Right kidney (tissue), 9 donors: Measurements from ENCODE around the gene ATOX1.
A peak's percentile ranks its signal among the peaks of the same experiment; 100 is the strongest.
"Not testable (repeated sequence)": the region's sequence is repeated elsewhere in the genome, so short reads cannot be mapped to it uniquely, and the experiment has no call there.

Experiments
- DNase-seq: peaks from one replicate; pipeline ENCODE4 v3.0.0-alpha.2; 2016
- long read RNA-seq, 8 donors: transcript quantifications; one replicate each; lab custom pipeline, GENCODE V29; 2026

Gene ATOX1, protein sequence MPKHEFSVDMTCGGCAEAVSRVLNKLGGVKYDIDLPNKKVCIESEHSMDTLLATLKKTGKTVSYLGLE
- long read RNA-seq, donor 1, transcript ATOX1-205 (3 exons, 724 nt), result minor isoform, 13 of 147 reads
- long read RNA-seq, donor 1, transcript ATOX1-204 (2 exons, 423 nt), result minor isoform, 8 of 147 reads
- long read RNA-seq, donor 1, transcript ATOX1-201 (4 exons, 488 nt), result major isoform, 116 of 147 reads
- long read RNA-seq, donor 1, partial matches to known transcripts, result 0 of 147 reads
- long read RNA-seq, donor 1, other reads (novel, unspliced or antisense), result 6 of 147 reads
- long read RNA-seq, donor 2, transcript ATOX1-201 (4 exons, 488 nt), result major isoform, 74 of 90 reads
- long read RNA-seq, donor 2, partial matches to known transcripts, result 9 of 90 reads
- long read RNA-seq, donor 2, other reads (novel, unspliced or antisense), result 0 of 90 reads
- long read RNA-seq, donor 3, transcript ATOX1-204 (2 exons, 423 nt), result minor isoform, 5 of 54 reads
- long read RNA-seq, donor 3, transcript ATOX1-205 (3 exons, 724 nt), result minor isoform, 7 of 54 reads
- long read RNA-seq, donor 3, transcript ATOX1-201 (4 exons, 488 nt), result major isoform, 39 of 54 reads
- long read RNA-seq, donor 3, partial matches to known transcripts, result 0 of 54 reads
- long read RNA-seq, donor 3, other reads (novel, unspliced or antisense), result 0 of 54 reads
- long read RNA-seq, donor 4, transcript ATOX1-201 (4 exons, 488 nt), result major isoform, 89 of 127 reads
- long read RNA-seq, donor 4, transcript ATOX1-205 (3 exons, 724 nt), result minor isoform, 14 of 127 reads
- long read RNA-seq, donor 4, transcript ATOX1-204 (2 exons, 423 nt), result minor isoform, 7 of 127 reads
- long read RNA-seq, donor 4, partial matches to known transcripts, result 8 of 127 reads
- long read RNA-seq, donor 4, other reads (novel, unspliced or antisense), result 7 of 127 reads
- long read RNA-seq, donor 5, transcript ATOX1-205 (3 exons, 724 nt), result minor isoform, 9 of 130 reads
- long read RNA-seq, donor 5, transcript ATOX1-204 (2 exons, 423 nt), result minor isoform, 7 of 130 reads
- long read RNA-seq, donor 5, transcript ATOX1-201 (4 exons, 488 nt), result major isoform, 107 of 130 reads
- long read RNA-seq, donor 5, partial matches to known transcripts, result 5 of 130 reads
- long read RNA-seq, donor 5, other reads (novel, unspliced or antisense), result 0 of 130 reads
- long read RNA-seq, donor 6, transcript ATOX1-204 (2 exons, 423 nt), result minor isoform, 11 of 122 reads
- long read RNA-seq, donor 6, transcript ATOX1-201 (4 exons, 488 nt), result major isoform, 85 of 122 reads
- long read RNA-seq, donor 6, transcript ATOX1-205 (3 exons, 724 nt), result minor isoform, 10 of 122 reads
- long read RNA-seq, donor 6, partial matches to known transcripts, result 15 of 122 reads
- long read RNA-seq, donor 6, other reads (novel, unspliced or antisense), result 0 of 122 reads
- long read RNA-seq, donor 7, transcript ATOX1-201 (4 exons, 488 nt), result major isoform, 106 of 584 reads
- long read RNA-seq, donor 7, transcript ATOX1-206 (3 exons, 591 nt), result minor isoform, 7 of 584 reads
- long read RNA-seq, donor 7, transcript ATOX1-205 (3 exons, 724 nt), result minor isoform, 10 of 584 reads
- long read RNA-seq, donor 7, transcript ATOX1-204 (2 exons, 423 nt), result minor isoform, 14 of 584 reads
- long read RNA-seq, donor 7, partial matches to known transcripts, result 416 of 584 reads
- long read RNA-seq, donor 7, other reads (novel, unspliced or antisense), result 31 of 584 reads
- long read RNA-seq, donor 8, transcript ATOX1-204 (2 exons, 423 nt), result minor isoform, 6 of 159 reads
- long read RNA-seq, donor 8, transcript ATOX1-201 (4 exons, 488 nt), result major isoform, 92 of 159 reads
- long read RNA-seq, donor 8, partial matches to known transcripts, result 16 of 159 reads
- long read RNA-seq, donor 8, other reads (novel, unspliced or antisense), result 38 of 159 reads

DNA sequence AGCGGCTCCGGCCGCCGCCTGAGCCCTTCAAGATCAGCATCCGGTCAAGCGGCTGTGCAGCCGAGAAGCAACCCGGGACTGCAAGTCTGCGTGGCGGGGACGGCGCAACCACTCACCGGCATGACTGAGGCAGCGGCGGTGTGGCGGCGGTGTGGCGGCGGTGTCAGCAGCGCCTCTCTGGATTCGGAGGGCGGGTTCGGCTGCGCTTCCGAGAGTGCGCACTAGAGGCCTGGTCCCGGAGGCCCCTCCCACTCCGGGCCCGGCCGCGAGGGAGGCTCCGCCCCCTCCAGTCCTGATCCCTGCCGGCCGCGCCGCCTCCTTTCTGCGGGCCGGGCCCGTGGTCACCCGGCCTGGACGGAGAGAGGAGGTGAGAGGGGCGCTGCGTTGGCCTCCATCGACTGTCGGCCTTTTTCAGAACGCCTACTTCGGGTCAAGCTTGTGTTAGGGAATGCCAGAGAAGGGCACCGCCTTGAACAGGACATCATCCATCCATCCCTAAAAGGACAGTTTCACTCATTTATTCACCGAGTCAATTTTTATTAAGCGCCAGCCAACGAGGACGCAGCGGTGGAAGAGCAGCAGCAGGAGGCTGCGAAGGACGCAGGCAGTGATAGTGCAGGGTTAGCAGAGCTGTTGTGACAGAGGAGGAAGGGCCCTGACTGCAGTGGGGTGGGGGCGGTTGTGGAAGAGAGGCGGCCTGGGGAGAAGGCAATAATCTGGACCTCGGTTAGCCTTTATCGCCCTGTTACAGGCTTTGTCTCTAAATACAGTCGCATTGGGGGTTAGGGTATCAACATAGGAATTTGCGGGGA, at the start of gene ATOX1:
Gene ATOX1 (minus strand): TSS at position 202 of the 812 bp plus-strand sequence. CDS start 80 bp downstream, at position 122.
- peak; percentile 92 for DNase-seq

DNA sequence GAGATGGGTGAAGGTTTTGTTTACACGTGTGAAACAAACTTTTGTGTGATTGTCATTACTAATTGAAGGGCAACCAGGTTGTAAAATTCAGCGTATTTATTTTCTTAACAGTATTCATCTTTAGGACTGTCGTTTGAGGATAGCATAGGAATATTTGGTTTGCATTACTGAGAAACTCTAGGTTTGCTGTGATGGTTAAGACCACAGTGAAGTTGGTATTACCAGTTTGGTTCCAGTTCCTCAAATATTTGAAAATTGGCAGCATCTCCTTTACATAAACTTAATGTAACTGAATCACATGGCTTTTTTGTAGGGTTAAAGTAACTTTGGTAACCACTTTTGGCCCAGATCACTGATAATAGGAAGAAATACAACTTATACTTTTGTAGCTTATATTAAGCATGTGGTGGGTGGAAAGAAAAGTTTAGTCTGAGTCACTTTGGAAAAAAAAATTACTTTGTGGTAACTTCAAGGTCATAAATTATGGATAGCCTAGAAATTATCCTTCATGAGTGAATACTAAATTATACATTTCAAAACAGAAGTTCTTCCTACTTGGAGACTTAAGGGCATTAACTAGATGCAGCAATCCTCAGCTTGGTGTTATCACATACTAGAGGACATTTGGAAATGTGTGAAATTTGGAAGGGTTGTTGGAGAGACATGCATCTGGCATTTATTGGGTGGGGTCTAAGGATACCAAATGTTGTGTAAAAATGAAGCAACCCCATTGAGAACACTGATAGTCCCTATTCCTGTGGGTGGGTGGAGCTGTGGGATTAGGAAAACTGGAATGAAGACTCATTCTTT, 47.2 kb upstream of the ATOX1 start:
- DNase-seq, result no peak

DNA sequence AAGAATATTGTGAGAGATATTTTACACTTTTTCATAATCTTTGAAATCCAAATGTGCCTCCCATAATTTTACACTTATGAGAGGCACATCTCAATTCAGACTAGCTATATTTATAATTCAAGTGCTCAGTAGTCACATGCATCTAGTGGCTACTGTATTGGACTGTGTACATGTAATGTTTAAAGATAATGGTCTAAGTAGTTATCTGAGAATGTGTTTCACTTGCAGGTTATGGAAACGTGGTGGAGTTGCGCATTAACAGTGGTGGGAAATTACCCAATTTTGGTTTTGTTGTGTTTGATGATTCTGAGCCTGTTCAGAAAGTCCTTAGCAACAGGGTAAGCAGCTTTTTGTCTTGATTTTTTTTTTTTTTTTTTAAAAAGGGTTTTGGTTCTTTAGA, 42.1 kb upstream of the ATOX1 start:
- DNase-seq, result no peak

DNA sequence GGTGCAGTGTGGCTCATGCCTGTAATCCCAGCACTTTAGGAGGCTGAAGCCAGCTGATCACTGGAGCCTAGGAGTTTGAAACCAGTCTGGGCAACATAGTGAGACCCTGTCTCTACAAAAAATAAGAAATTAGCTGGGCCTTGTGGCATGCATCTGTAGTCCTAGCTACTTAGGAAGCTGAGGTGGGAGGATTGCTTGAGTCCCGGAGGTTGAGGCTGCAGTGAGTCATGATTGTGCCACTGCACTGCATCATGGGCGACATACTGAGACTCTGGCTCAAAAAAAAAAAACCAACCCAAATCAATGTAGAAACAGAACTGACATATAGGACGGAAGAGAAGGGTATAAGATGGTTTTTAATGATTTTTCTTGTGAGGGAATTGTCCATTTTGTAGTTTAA, 41.0 kb upstream of the ATOX1 start:
- no peak for DNase-seq

DNA sequence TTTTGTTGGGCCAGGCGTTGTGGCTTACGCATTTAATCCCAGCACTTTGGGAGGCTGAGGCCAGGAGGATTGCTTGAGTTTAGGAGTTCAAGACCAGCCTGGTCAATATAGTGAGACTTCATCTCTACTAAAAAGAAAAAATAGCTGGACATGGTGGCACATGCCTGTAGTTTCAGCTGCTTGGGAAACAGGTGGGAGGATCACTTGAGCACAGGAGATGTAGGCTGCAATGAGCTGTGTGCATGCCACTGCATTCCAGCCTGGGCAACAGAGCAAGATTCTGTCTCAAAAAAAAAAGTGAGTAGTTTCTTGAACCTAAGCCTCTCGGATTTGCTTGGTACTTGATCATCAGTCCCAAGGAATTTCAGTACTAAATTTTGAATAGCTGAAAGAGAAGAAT, 40.2 kb upstream of the ATOX1 start:
- DNase-seq, result no peak

DNA sequence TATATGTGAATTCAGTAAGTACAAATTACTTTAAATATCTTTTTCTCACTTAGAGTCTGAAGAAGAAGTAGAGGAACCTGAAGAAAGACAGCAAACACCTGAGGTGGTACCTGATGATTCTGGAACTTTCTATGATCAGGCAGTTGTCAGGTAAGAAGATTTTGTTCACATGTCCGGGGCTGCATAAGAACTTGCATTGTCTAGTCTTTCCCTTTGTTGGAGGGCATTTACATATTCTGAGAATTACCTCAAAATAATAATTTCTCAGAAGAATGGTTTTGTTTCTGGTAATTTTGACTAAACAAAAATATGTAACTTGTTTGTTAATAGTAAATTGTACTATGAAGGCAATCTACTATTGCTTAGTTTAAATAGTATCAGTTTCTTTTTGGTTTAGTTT, 37.0 kb upstream of the ATOX1 start:
- DNase-seq, result no peak

DNA sequence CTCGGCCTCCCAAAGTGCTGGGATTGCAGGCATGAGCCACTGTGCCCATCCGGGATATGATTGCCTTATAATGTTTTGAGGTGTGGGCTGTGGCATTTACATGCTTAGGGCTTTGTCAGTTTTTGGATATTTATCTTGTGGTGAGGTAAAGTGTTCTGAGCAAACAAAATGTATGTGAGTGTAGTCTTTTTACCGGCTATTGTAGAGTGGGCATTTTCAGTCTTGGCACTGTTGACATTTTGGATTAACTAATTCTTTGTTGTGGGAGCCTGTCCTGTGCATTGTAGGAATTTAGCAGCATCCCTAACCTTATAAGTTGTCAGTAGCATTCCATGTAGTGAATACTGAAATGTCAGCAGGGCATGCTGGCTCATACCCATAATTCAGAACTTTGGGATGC, 34.9 kb upstream of the ATOX1 start:
- DNase-seq, result no peak

DNA sequence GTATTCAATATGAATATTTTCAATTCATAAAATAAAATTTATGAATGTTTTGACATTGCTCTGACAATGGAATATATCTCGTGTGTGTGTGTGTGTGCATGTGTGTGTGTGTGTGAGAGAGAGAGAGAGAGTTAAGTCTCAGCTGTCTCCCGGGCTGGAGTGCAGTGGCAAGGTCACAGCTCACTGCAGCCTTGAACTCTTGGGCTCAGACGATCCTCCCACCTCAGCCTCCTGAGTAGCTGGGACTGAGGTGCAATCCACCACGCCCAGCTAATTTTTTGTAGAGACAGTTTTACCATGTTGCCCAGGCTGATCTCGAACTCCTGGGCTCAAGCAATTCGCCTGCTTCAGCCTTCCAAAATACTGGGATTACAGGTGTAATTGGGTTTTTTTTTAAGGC, 29.4 kb upstream of the ATOX1 start:
- no peak for DNase-seq

DNA sequence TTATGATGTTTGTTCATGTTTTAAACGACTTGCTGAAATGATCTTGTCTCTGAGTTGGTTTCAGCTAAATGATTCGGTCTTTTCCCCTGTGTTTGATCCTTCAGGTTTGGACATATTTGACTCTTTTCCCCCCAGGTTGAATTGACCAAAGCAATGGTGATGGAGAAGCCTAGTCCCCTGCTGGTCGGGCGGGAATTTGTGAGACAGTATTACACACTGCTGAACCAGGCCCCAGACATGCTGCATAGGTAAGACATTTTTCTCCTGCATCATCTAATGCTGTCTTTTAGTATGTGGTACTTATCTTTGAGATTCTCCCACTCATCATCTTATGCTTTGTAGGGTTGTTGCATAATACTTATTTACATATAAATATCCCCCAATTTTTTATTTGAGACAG, 28.0 kb upstream of the ATOX1 start:
- no peak for DNase-seq

DNA sequence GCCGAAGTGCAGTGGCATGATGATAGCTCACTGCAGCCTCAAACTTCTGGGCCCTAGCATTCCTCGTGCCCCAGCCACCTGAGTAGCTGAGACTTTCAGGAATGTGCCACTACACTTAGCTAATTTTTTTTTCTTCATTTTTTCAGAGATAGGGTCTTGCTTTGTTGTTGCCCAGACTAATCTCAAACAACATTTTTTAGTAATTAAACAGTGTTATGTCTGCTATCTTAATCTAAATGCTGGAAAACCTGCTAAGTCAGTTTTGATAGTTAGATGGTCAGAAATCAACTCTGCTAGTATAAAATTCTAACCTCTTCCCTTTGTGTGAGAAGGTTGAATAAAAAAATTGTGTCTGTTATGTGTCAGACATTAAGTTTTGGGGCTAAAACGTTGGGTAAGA, 25.7 kb upstream of the ATOX1 start:
- no peak for DNase-seq

DNA sequence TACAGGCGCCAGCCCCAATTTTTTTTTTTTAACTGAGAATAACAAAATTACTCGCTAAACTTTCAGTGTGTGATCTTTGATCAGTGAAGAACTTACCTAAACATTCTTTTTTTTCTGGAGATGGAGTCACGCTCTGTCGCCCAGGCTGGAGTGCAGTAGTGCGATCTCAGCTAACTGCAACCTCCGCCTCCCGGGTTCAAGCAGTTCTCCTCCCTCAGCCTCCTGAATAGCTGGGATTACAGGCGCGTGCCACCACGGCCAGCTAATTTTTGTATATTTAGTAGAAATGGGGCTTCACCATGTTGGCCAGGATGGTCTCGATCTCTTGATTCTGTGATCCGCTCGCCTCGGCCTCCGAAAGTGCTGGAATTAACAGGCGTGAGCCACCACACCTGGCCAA, 25.2 kb upstream of the ATOX1 start:
- DNase-seq, result not testable (repeated sequence)

DNA sequence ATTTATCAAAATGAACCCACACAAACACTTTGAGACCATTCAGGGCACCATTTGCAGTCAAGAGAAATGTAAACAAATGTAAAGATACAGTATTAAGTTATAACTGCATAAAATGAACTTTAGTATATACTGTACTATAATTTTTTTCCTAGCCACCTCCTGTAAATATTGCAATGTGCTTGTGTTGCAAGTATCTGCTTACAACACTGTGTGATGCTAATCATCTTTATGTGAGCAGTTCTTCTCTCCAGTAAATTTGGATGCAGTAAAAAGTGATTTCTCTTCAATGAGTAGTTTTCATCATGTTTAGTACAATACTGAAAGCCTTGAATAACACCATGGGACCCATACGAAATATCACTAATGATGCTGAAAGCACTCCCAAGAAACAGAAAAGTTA, 22.8 kb upstream of the ATOX1 start:
- DNase-seq, result no peak

DNA sequence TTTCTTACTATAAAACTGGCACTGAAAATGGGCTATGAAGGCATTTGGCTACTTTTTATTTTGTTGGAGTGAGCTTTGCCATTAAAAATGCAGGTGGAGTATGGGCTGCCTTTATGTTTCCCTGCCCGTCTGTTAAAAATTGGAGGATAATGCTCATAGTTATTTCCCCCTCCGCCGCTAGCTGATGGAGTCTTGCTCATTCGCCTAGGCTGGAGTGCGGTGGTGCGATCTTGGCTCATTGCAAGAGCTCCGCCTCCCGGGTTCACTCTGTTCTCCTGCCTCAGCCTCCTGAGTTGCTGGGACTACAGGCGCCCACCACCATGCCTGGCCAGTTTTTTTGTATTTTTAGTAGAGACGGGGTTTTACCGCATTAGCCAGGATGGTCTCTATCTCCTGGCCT, 21.9 kb upstream of the ATOX1 start:
- no peak for DNase-seq

DNA sequence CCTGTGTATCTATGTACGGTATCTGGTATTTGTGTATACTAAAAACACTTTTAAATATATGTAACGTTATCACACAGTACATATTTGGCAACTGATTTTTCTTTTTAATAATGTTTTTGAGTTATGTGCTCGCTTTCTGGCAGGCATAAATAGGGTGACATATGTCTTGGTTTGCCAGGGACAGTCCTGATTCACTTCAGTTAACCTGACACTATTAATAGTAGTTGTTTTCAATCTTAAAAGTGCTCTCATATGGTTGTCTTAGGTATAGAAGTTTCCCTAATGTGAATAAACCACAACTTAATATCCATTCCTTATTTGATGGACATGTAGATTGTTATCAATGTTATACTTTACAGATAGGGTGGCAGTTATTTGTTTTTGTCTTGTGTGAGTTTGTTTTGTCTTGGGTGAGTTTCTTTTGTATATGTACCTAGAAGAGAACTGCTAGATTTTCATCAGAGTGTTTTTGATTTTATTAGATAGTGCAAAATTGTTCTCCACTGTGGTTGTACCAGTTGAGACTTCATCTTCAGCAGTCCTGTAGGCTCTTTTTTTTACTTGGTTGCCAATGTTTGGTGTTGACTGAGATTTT, 21.2 kb upstream of the ATOX1 start:
- no peak for DNase-seq

DNA sequence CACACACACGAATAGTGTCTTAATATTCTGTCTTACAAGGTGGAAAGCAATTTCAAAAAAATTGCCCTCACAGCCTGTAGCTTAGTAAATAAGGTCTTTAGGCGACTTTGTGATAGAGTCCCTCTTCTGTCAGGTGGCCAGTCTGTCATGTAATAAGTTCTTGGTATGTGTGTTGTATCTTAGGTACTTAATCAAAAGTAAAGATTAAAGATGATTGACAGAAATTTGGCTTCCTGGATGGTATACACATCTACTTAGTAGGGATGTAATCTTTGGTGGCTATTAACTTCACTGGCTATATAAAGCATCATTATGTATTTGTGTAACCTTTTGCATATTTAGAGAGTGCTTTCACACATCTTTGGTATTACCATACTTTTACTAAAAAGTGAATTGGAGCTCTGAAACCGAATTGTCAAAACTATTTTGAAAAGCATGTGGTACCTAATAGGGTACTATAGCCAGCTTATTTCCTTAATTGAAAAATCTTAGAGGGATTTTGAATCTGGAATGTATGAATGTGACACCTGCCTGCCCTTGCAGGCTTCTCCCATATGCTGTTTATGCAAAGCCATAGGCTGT, 16.7 kb upstream of the ATOX1 start:
- no peak for DNase-seq

DNA sequence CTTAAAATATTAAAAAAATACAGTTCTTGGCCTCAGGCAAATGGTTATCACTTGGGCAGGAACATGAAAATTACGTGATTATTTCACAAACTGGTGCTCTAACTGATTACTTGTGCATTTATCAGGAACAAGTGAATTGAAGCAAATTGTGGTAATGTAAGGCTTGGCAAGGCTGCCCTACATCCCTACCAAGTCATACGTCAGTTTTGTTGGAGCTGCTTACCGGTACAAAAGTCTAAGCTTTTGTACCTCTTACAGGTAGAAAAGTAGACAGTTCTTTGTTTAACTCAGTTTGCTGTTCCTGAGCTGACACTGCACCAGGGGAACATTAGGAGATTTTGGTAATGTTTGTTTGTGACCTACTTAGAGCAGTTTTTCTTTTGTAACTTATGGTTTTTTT, 15.5 kb upstream of the ATOX1 start:
- no peak for DNase-seq

DNA sequence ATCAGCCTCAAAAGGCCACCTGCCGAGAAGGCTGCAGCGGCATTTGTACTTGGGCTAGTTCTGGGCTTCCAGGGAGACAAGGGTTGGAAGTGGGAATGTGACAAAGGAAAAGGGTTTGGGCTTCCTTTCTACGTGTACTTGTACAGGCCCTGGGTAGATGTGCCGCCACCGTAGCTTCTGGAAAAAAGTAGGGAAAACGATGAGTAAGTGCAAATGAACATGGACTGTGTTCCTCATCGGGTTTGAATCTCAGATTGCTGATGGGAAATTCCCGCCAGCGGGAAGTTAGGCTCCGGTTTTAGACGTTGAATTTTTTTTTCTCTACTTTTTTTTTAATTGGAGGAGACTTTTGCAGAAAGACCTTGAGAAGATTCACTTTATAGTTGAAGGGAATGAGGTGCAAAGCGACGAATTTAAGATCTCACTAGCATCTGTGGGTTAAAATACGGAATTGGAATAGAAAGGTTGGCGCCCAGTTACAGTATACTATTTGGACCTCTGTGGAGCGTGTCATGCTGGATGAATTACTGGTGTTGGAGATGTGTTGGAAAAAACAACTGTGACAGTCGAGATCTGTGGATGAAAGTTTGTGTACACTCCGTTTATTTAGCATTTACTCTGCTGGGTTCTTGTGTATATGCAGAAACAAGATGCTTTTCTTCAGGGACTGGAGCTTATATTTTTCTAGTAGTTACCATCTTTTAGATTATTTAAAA, 14.6 kb upstream of the ATOX1 start:
- no peak for DNase-seq
